Measurements from ENCODE around the gene FBXO17. TPM values are rescaled to one million over a fixed set of nuclear protein-coding genes. Genes with fewer than 3 reads are reported as not detected.
A peak's percentile ranks its signal among the peaks of the same experiment; 100 is the strongest.

Gene FBXO17
- total and polyA plus RNA-seq, 2 of the 13 experiments (the other 11 are each of a cell fraction or from before 2014, with no cell fraction given), result 22.1 to 58.7 TPM

DNA sequence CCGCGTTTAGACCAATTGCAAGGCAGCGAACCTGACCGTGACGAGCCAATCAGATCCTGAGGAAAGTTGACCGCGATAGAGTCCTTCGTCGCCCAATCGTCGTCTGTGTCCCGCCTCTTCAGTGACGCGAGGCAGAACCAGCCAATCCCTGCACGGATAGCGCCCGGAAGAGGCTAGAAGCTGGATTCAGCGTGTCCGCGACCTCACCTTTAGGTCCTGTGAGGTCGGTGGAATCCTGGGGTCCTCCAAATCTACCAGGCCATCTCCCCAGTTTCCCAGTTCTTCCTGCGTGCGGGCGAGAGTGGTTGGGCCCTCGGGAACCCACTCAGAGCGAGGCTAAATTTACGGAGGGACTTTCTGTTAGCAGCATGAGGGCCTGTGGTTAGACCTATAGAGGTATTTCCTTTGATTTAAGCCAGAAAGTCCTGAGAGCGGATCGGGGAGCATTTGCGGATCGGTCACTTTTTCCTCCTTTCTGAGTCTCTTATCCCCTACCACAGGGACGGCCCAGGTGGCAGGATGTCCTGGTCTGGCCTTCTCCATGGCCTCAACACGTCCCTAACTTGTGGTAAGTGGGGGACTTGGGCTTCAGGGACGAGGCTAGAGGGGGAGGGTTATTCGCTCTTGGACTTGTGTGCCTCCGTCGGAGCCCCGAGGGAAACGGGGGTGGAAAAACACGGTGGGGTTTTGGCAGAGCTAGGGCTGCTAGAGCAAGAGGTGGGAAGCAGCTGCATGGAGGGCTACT is 44.6 kb downstream of the FBXO17 start, which contains the start of gene MRPS12 (continued):
- TF ChIP-seq NR2C2 (CRISPR knock-in tag; IDR thresholded peaks at IDR 0.05; ENCODE audit: borderline replicate concordance), result peak; percentile 71; the same call in 1 of the 2 replicates
- TF ChIP-seq NFYB (CRISPR knock-in tag; IDR thresholded peaks at IDR 0.05), result peak; percentile 95
- TF ChIP-seq NFKB2 (CRISPR knock-in tag; IDR thresholded peaks at IDR 0.05; ENCODE audit: borderline replicate concordance), result peak; percentile 58; the same call in 1 of the 2 replicates
- TF ChIP-seq CREM (IDR thresholded peaks at IDR 0.05), result peak; percentile 86
- no peak for TF ChIP-seq CREM (CRISPR knock-in tag; IDR thresholded peaks at IDR 0.05)
- TF ChIP-seq, protein P1, sequence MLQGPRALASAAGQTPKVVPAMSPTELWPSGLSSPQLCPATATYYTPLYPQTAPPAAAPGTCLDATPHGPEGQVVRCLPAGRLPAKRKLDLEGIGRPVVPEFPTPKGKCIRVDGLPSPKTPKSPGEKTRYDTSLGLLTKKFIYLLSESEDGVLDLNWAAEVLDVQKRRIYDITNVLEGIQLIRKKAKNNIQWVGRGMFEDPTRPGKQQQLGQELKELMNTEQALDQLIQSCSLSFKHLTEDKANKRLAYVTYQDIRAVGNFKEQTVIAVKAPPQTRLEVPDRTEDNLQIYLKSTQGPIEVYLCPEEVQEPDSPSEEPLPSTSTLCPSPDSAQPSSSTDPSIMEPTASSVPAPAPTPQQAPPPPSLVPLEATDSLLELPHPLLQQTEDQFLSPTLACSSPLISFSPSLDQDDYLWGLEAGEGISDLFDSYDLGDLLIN (CRISPR knock-in tag; IDR thresholded peaks at IDR 0.05; ENCODE audit: borderline replicate concordance), result 0 out of 2 replicates have a peak, but pooled peaks have one; percentile 60
- peak; percentile 41; the same call in 1 of the 2 replicates for TF ChIP-seq KMT2B (CRISPR knock-in tag; IDR thresholded peaks at IDR 0.05)
- TF ChIP-seq, protein P2, sequence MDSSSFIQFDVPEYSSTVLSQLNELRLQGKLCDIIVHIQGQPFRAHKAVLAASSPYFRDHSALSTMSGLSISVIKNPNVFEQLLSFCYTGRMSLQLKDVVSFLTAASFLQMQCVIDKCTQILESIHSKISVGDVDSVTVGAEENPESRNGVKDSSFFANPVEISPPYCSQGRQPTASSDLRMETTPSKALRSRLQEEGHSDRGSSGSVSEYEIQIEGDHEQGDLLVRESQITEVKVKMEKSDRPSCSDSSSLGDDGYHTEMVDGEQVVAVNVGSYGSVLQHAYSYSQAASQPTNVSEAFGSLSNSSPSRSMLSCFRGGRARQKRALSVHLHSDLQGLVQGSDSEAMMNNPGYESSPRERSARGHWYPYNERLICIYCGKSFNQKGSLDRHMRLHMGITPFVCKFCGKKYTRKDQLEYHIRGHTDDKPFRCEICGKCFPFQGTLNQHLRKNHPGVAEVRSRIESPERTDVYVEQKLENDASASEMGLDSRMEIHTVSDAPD (CRISPR knock-in tag; IDR thresholded peaks at IDR 0.05), result no peak
- TF ChIP-seq, protein P3, sequence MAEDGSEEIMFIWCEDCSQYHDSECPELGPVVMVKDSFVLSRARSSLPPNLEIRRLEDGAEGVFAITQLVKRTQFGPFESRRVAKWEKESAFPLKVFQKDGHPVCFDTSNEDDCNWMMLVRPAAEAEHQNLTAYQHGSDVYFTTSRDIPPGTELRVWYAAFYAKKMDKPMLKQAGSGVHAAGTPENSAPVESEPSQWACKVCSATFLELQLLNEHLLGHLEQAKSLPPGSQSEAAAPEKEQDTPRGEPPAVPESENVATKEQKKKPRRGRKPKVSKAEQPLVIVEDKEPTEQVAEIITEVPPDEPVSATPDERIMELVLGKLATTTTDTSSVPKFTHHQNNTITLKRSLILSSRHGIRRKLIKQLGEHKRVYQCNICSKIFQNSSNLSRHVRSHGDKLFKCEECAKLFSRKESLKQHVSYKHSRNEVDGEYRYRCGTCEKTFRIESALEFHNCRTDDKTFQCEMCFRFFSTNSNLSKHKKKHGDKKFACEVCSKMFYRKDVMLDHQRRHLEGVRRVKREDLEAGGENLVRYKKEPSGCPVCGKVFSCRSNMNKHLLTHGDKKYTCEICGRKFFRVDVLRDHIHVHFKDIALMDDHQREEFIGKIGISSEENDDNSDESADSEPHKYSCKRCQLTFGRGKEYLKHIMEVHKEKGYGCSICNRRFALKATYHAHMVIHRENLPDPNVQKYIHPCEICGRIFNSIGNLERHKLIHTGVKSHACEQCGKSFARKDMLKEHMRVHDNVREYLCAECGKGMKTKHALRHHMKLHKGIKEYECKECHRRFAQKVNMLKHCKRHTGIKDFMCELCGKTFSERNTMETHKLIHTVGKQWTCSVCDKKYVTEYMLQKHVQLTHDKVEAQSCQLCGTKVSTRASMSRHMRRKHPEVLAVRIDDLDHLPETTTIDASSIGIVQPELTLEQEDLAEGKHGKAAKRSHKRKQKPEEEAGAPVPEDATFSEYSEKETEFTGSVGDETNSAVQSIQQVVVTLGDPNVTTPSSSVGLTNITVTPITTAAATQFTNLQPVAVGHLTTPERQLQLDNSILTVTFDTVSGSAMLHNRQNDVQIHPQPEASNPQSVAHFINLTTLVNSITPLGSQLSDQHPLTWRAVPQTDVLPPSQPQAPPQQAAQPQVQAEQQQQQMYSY (CRISPR knock-in tag; IDR thresholded peaks at IDR 0.05), result no peak
- TF ChIP-seq TSC22D2 (CRISPR knock-in tag; IDR thresholded peaks at IDR 0.05; ENCODE audit: borderline replicate concordance), result no peak
- peak; percentile 64 for TF ChIP-seq GABPA (IDR thresholded peaks at IDR 0.05; ENCODE audit: low read depth, low read length)
- peak; percentile 88 for TF ChIP-seq GABPA (CRISPR knock-in tag; IDR thresholded peaks at IDR 0.05; ENCODE audit: low read depth)
- TF ChIP-seq, protein P4, sequence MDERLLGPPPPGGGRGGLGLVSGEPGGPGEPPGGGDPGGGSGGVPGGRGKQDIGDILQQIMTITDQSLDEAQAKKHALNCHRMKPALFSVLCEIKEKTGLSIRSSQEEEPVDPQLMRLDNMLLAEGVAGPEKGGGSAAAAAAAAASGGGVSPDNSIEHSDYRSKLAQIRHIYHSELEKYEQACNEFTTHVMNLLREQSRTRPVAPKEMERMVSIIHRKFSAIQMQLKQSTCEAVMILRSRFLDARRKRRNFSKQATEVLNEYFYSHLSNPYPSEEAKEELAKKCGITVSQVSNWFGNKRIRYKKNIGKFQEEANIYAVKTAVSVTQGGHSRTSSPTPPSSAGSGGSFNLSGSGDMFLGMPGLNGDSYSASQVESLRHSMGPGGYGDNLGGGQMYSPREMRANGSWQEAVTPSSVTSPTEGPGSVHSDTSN (CRISPR knock-in tag; IDR thresholded peaks at IDR 0.05), result peak; percentile 53
- TF ChIP-seq IRF2 (CRISPR knock-in tag; IDR thresholded peaks at IDR 0.05), result peak; percentile 12; the same call in 1 of the 2 replicates
- peak; percentile 90 for TF ChIP-seq ZMYM3 (CRISPR knock-in tag; IDR thresholded peaks at IDR 0.05)
- 0 out of 2 replicates have a peak, but pooled peaks have one; percentile 22 for TF ChIP-seq SP5 (CRISPR knock-in tag; IDR thresholded peaks at IDR 0.05; ENCODE audit: borderline replicate concordance, low read depth)
- TF ChIP-seq, protein P5, sequence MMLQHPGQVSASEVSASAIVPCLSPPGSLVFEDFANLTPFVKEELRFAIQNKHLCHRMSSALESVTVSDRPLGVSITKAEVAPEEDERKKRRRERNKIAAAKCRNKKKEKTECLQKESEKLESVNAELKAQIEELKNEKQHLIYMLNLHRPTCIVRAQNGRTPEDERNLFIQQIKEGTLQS (CRISPR knock-in tag; IDR thresholded peaks at IDR 0.05), result no peak
- 0 out of 2 replicates have a peak, but pooled peaks have one; percentile 47 for TF ChIP-seq ZNF136 (CRISPR knock-in tag; IDR thresholded peaks at IDR 0.05; ENCODE audit: low read depth)
- TF ChIP-seq, protein P6, sequence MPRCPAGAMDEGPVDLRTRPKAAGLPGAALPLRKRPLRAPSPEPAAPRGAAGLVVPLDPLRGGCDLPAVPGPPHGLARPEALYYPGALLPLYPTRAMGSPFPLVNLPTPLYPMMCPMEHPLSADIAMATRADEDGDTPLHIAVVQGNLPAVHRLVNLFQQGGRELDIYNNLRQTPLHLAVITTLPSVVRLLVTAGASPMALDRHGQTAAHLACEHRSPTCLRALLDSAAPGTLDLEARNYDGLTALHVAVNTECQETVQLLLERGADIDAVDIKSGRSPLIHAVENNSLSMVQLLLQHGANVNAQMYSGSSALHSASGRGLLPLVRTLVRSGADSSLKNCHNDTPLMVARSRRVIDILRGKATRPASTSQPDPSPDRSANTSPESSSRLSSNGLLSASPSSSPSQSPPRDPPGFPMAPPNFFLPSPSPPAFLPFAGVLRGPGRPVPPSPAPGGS (CRISPR knock-in tag; IDR thresholded peaks at IDR 0.05), result 0 out of 2 replicates have a peak, but pooled peaks have one; percentile 19
